ENCODE measurements around the gene GCH1. TPM values are rescaled to one million over a fixed set of nuclear protein-coding genes. Genes with fewer than 3 reads are reported as not detected.

Gene GCH1
- total and polyA plus RNA-seq, 7 experiments from 2014 or later, result 21.4 to 64.1 (median 23.2) TPM

GRCh38 chr14:54854181-54854580, 48.4 kb downstream of the GCH1 start:
- intact Hi-C loops (cut with micrococcal nuclease), result no loop called here
- ChIA-PET POLR2A (interaction anchor here (0.6 kb wide), 1 partner anchor 94 kb away, joined by 3 read pairs; no protein-coding TSS in a partner anchor), CTCF (interaction anchor here (0.6 to 1.2 kb wide), 3 partner anchors 27 to 279 kb away, joined by 3 to 5 read pairs (median 3); no protein-coding TSS in a partner anchor)
- peak; percentile 34 for ATAC-seq
- H3K27ac Mint-ChIP-seq, result peak overlapping the region in 7 of 9 donors; percentile 7 to 73 (median 41)
- Histone ChIP-seq H3K9me3 (ENCODE audit: control insufficient read depth in 2 of 3, low read length in 3 of 3) (no peaks in the 10 kb centered on the region), H3K27me3 (ENCODE audit: control insufficient read depth in 2 of 2, insufficient read depth in 2 of 2, low read length in 2 of 2) (no peaks in the 10 kb centered on the region), H3K4me3 (ENCODE audit: low read length) (no peak overlapping the region), H3K36me3 (ENCODE audit: control insufficient read depth in 2 of 3, insufficient read depth in 3 of 3, low read length in 3 of 3) (peaks cover 0 to 5% (median 4%) of the 10 kb centered on the region in 3 experiments), H3K4me1 (ENCODE audit: control insufficient read depth in 2 of 2, insufficient read depth in 2 of 2, low read length in 2 of 2) (no peaks in the 10 kb centered on the region), H3K27ac (ENCODE audit: low read depth, low read length) (no peak overlapping the region)
- no peaks in the 10 kb centered on the region for H3K27me3 Mint-ChIP-seq
- peaks cover 0 to 3% (median 0%) of the 10 kb centered on the region in 11 donors for H3K9me3 Mint-ChIP-seq
- peaks cover 3 to 34% (median 19%) of the 10 kb centered on the region in 5 donors for H3K36me3 Mint-ChIP-seq
- DNase-seq, result no peak
- peaks cover 10 to 37% (median 23%) of the 10 kb centered on the region in 7 donors for H3K4me1 Mint-ChIP-seq
- H3K4me3 Mint-ChIP-seq, result peak overlapping the region in 3 of 10 donors; percentile 4 to 59 (median 10)

- H3K4me3 ChIP-seq (ENCODE audit: low read length), result no peak overlapping the region
- CTCF ChIA-PET, result interaction anchor here (0.6 kb wide), 1 partner anchor 130 kb away, joined by 5 read pairs; no protein-coding TSS in a partner anchor
Observed at GRCh38 chr14:54853339-54853738, 49.3 kb downstream of the GCH1 start.

GRCh38 chr14:54852215-54852614, 50.4 kb downstream of the GCH1 start:
- Histone ChIP-seq H3K4me3 (ENCODE audit: low read length) (no peak overlapping the region), H3K36me3 (ENCODE audit: control insufficient read depth in 2 of 3, insufficient read depth in 3 of 3, low read length in 3 of 3) (no peaks in the 10 kb centered on the region), H3K9me3 (ENCODE audit: control insufficient read depth in 2 of 3, low read length in 3 of 3) (no peaks in the 10 kb centered on the region), H3K4me1 (ENCODE audit: control insufficient read depth in 2 of 2, insufficient read depth in 2 of 2, low read length in 2 of 2) (no peaks in the 10 kb centered on the region), H3K27ac (ENCODE audit: low read depth, low read length) (no peak overlapping the region), H3K27me3 (ENCODE audit: control insufficient read depth in 2 of 2, insufficient read depth in 2 of 2, low read length in 2 of 2) (no peaks in the 10 kb centered on the region)
- CTCF ChIA-PET, result no interaction called here
- peaks cover 0 to 3% (median 0%) of the 10 kb centered on the region in 11 donors for H3K9me3 Mint-ChIP-seq
- POLR2A ChIA-PET, result no interaction called here
- no peak for ATAC-seq
- no peak overlapping the region for H3K4me3 Mint-ChIP-seq
- intact Hi-C loops (cut with micrococcal nuclease), result no loop called here
- peaks cover 0 to 20% (median 8%) of the 10 kb centered on the region in 5 donors for H3K36me3 Mint-ChIP-seq
- DNase-seq, result no peak
- peak overlapping the region in 1 of 9 donors; percentile 30 for H3K27ac Mint-ChIP-seq
- peaks cover 10 to 25% (median 18%) of the 10 kb centered on the region in 7 donors for H3K4me1 Mint-ChIP-seq
- H3K27me3 Mint-ChIP-seq, result no peaks in the 10 kb centered on the region

More at GRCh38 chr14:54853339-54853738, 49.3 kb downstream of the GCH1 start:
- Mint-ChIP-seq H3K36me3 (peaks cover 0 to 26% (median 12%) of the 10 kb centered on the region in 5 donors), H3K4me1 (peaks cover 10 to 32% (median 18%) of the 10 kb centered on the region in 7 donors), H3K27me3 (no peaks in the 10 kb centered on the region), H3K27ac (peak overlapping the region in 1 of 9 donors; percentile 73), H3K4me3 (no peak overlapping the region), H3K9me3 (peaks cover 0 to 3% (median 0%) of the 10 kb centered on the region in 11 donors)
- intact Hi-C loops (cut with micrococcal nuclease), result no loop called here
- POLR2A ChIA-PET, result no interaction called here
- H3K27ac ChIP-seq (ENCODE audit: low read depth, low read length), result no peak overlapping the region
- no peak for ATAC-seq
- no peaks in the 10 kb centered on the region for H3K9me3 ChIP-seq (ENCODE audit: control insufficient read depth in 2 of 3, low read length in 3 of 3)
- H3K36me3 ChIP-seq (ENCODE audit: control insufficient read depth in 2 of 3, insufficient read depth in 3 of 3, low read length in 3 of 3), result no peaks in the 10 kb centered on the region
- no peaks in the 10 kb centered on the region for H3K4me1 ChIP-seq (ENCODE audit: control insufficient read depth in 2 of 2, insufficient read depth in 2 of 2, low read length in 2 of 2)
- no peaks in the 10 kb centered on the region for H3K27me3 ChIP-seq (ENCODE audit: control insufficient read depth in 2 of 2, insufficient read depth in 2 of 2, low read length in 2 of 2)
- no peak for DNase-seq

- ChIA-PET POLR2A (no interaction called here), CTCF (no interaction called here)
- Histone ChIP-seq H3K27ac (ENCODE audit: low read depth, low read length) (no peak overlapping the region), H3K9me3 (ENCODE audit: control insufficient read depth in 2 of 3, low read length in 3 of 3) (no peaks in the 10 kb centered on the region), H3K27me3 (ENCODE audit: control insufficient read depth in 2 of 2, insufficient read depth in 2 of 2, low read length in 2 of 2) (no peaks in the 10 kb centered on the region), H3K4me3 (ENCODE audit: low read length) (no peak overlapping the region), H3K36me3 (ENCODE audit: control insufficient read depth in 2 of 3, insufficient read depth in 3 of 3, low read length in 3 of 3) (peaks cover 0 to 5% (median 0%) of the 10 kb centered on the region in 3 experiments), H3K4me1 (ENCODE audit: control insufficient read depth in 2 of 2, insufficient read depth in 2 of 2, low read length in 2 of 2) (no peaks in the 10 kb centered on the region)
- no peak for DNase-seq
- Mint-ChIP-seq H3K36me3 (peaks cover 0 to 32% (median 16%) of the 10 kb centered on the region in 5 donors), H3K9me3 (peaks cover 0 to 3% (median 0%) of the 10 kb centered on the region in 11 donors), H3K4me1 (peaks cover 1 to 8% (median 7%) of the 10 kb centered on the region in 7 donors), H3K27ac (peak overlapping the region in 1 of 9 donors; percentile 7), H3K27me3 (no peaks in the 10 kb centered on the region), H3K4me3 (no peak overlapping the region)
- intact Hi-C loops (cut with micrococcal nuclease), result no loop called here
- no peak for ATAC-seq
Observed at GRCh38 chr14:54848910-54849309, 53.7 kb downstream of the GCH1 start.

- no peak overlapping the region for H3K4me3 Mint-ChIP-seq
- H3K9me3 Mint-ChIP-seq, result no peaks in the 10 kb centered on the region
- Histone ChIP-seq H3K27me3 (ENCODE audit: control insufficient read depth in 2 of 2, insufficient read depth in 2 of 2, low read length in 2 of 2) (no peaks in the 10 kb centered on the region), H3K4me3 (ENCODE audit: low read length) (no peak overlapping the region), H3K27ac (ENCODE audit: low read depth, low read length) (no peak overlapping the region), H3K4me1 (ENCODE audit: control insufficient read depth in 2 of 2, insufficient read depth in 2 of 2, low read length in 2 of 2) (no peaks in the 10 kb centered on the region), H3K36me3 (ENCODE audit: control insufficient read depth in 2 of 3, insufficient read depth in 3 of 3, low read length in 3 of 3) (peaks cover 0 to 15% (median 5%) of the 10 kb centered on the region in 3 experiments), H3K9me3 (ENCODE audit: control insufficient read depth in 2 of 3, low read length in 3 of 3) (no peaks in the 10 kb centered on the region)
- H3K36me3 Mint-ChIP-seq, result peaks cover 6 to 39% (median 21%) of the 10 kb centered on the region in 5 donors
- ATAC-seq (no peak), DNase-seq (no peak)
- peaks cover 0 to 6% (median under 1%) of the 10 kb centered on the region in 7 donors for H3K4me1 Mint-ChIP-seq
- ChIA-PET CTCF (interaction anchor here (0.7 kb wide), 1 partner anchor 1243 kb away, joined by 5 read pairs; no protein-coding TSS in a partner anchor), POLR2A (interaction anchor here (0.6 kb wide), 2 partner anchors 200 to 421 kb away, joined by 3 to 4 read pairs; no protein-coding TSS in a partner anchor)
- no peaks in the 10 kb centered on the region for H3K27me3 Mint-ChIP-seq
- intact Hi-C loops (cut with micrococcal nuclease), result no loop called here
- H3K27ac Mint-ChIP-seq, result no peak overlapping the region
Observed at GRCh38 chr14:54845641-54846040, 57.0 kb downstream of the GCH1 start.

- no peak overlapping the region for H3K4me3 Mint-ChIP-seq
- Histone ChIP-seq H3K9me3 (ENCODE audit: control insufficient read depth in 2 of 3, low read length in 3 of 3) (no peaks in the 10 kb centered on the region), H3K27me3 (ENCODE audit: control insufficient read depth in 2 of 2, insufficient read depth in 2 of 2, low read length in 2 of 2) (no peaks in the 10 kb centered on the region), H3K4me3 (ENCODE audit: low read length) (no peak overlapping the region), H3K36me3 (ENCODE audit: control insufficient read depth in 2 of 3, insufficient read depth in 3 of 3, low read length in 3 of 3) (peaks cover 0 to 23% (median 14%) of the 10 kb centered on the region in 3 experiments), H3K4me1 (ENCODE audit: control insufficient read depth in 2 of 2, insufficient read depth in 2 of 2, low read length in 2 of 2) (no peaks in the 10 kb centered on the region), H3K27ac (ENCODE audit: low read depth, low read length) (no peak overlapping the region)
- H3K27me3 Mint-ChIP-seq, result no peaks in the 10 kb centered on the region
- peaks cover 0 to 6% (median 0%) of the 10 kb centered on the region in 7 donors for H3K4me1 Mint-ChIP-seq
- CTCF ChIA-PET, result no interaction called here
- intact Hi-C loops (cut with micrococcal nuclease), result no loop called here
- peaks cover 10 to 45% (median 29%) of the 10 kb centered on the region in 5 donors for H3K36me3 Mint-ChIP-seq
- H3K9me3 Mint-ChIP-seq, result no peaks in the 10 kb centered on the region
- no peak for ATAC-seq
- POLR2A ChIA-PET, result no interaction called here
- DNase-seq, result no peak
- no peak overlapping the region for H3K27ac Mint-ChIP-seq
Observed at GRCh38 chr14:54844479-54844878, 58.1 kb downstream of the GCH1 start.
